HG03039 (cell line): Measurements from ENCODE around the gene RAI2.

Experiments used
- ATAC-seq: cut with Tn5 transposase; IDR thresholded peaks from one replicate; pipeline ENCODE4 v1.9.1; 2021; ENCODE audit warnings: mild to moderate bottlenecking, moderate library complexity; ENCODE audit not compliant: unreplicated experiment

Gene RAI2

GRCh38 chrX:17830211-17830610, 30.9 kb downstream of the RAI2 start:
- ATAC-seq = no peak

- no peak for ATAC-seq
Measured at GRCh38 chrX:17829566-17829965, 31.5 kb downstream of the RAI2 start.

DNA sequence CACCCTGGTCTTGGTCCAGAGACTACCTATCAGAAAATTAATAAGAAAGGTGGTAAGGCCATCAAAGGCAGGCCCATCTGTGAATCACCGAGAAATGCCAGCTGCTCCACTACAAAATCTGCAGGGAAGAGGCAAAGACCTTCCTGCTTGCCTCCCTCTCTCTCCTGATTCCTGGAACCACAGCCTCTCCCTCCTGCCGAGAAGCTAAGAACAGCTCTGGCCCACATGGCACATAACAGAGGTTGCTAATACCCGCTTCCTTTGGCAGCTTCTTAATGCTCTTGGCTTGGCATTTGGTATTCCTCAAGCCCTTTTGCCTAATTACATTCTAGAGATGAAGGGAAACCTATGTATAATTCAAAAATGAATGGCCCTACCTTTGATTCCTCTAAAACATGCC, 32.9 kb downstream of the RAI2 start:
- ATAC-seq = no peak

DNA sequence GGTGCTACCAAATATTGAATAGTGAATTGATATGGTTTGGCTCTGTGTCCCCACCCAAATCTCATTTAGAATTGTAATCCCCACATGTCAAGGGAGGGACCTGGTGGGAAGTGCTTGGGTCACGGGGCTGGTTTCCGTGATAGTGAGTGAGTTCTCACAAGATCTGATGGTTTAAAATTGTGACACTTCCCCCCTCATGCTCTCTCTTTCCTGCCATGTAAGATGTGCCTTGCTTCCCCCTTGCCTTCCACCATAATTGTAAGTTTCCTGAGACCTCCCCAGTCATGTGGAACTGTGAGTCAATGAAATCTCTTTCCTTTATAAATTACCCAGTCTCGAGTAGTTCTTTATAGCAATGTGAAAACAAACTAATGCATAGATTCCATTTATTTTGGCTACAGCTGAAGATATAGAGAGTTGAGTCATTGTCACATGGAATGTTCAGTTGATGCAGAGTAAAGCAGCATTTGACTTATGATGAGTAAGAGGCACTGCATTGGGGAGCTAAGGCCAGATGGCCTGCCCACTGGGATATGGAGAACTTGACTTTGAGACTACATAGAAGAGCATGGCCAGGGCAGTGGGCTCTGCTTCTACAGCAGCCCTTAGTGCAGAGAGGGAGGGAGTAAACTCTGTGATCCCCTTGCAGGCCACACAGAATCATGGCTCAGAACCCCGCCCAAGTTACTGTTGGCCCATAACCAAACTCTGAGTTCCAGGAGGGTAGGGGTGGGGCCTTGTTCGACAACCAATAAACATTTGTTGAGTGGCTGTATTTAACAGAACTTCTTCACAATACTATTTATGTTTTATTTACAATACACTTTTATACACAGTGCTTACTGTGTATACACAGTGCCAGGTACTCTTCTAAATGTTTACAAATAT, 34.2 kb downstream of the RAI2 start:
- ATAC-seq = no peak

- no peak for ATAC-seq
Measured at GRCh38 chrX:17824980-17825379, 36.1 kb downstream of the RAI2 start.

GRCh38 chrX:17822351-17822750, 38.7 kb downstream of the RAI2 start:
- ATAC-seq = no peak

DNA sequence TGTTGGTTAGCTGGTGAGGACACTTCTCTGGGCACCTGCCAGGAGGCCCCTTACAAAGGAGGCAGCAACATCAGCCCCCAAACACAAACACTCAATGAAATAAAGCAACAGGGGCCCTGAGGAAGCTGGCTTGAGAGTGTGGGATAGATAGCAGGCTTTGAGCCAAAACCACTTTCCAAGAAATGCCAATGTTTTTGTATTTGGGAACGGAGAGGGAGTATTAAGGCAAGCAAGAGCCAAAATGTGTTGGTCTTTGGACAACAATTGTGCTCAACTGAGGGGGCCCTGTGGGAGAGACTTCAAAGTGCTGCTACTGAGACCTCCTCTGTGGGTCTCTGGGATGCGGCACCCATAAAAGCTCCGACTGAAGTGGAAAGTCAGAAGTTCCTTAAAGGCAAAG, 41.0 kb downstream of the RAI2 start:
- no peak for ATAC-seq

DNA sequence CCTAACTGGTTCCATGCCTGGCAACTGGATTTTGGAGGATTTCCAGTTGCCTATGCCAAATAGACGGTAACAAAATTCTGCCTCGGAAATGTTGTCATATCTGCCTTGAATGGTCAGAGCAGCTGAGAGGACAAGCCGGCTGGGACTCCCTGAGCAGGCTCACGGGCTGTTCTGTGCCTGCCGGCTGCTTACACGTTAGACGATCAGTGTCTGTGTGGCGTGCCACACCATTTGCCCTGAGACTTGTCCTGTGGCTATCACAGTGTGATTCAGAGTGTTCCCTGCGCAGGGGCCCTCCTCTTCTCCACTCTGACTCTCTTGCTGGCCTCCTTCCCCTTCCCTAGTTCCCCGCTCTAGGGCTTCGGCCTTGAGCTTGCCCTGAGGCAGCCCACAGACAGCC, 42.4 kb downstream of the RAI2 start:
- no peak for ATAC-seq

DNA sequence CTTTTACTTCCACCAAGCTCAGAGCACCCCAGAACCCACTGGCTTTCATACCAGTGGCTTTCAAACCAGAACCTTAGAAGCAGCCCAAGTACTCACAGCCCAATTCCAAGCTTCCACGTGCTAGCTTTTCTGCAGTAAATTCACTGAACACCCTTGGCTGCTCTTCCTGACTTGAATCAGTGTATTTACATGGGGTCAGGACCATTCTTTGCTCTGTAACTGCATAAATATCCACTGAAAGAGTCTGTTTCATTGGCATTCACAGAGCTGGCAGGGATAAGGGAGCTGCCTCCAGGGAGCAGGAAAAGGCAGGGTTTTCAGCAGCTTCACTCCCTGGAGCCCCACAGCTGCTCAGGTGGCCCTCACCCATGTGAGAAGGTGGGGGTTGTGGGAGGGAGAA, 43.8 kb downstream of the RAI2 start:
- no peak for ATAC-seq

GRCh38 chrX:17814557-17814956, 46.5 kb downstream of the RAI2 start:
- no peak for ATAC-seq

DNA sequence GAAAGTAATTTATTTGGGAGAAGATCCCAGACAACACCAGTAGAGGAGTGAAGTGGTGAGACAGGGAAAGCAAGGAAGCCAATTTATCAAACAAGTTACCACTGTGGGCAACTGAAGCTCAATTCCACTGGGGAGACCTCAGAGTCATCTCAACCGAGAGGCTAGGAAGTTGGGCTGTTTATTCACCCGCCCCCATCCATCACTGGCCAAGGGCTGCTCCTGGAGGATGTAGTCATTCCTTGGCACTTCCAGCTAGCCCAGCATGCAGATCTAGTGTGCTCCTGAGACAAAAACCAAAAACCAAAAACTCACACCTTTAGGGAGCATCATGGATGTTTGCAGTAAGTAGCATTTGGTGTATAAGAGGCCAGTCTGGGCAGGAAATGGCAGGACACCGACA, 47.0 kb downstream of the RAI2 start:
- ATAC-seq = no peak

GRCh38 chrX:17813277-17813676, 47.8 kb downstream of the RAI2 start:
- ATAC-seq = no peak

GRCh38 chrX:17812763-17813162, 48.3 kb downstream of the RAI2 start:
- ATAC-seq = no peak

DNA sequence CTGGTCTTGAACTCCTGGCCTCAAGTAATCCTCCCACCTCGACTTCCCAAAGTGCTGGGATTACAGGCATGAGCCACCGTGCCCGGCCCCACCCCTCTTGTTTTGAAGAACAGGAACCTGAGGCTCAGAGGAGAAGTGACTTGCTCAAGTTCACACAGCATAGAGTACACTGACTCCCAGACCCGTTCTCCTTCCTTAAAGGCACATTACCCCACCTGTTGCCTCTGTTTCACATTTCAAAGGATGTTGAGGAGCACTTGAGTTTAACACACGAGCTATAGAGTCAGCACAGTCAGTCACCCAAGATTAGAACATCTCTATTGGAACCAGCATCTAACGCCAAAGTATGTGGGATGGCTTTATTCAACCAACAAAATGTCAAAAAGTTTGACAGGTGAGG, 51.1 kb downstream of the RAI2 start:
- ATAC-seq = no peak

- ATAC-seq = no peak
Measured at GRCh38 chrX:17809273-17809672, 51.8 kb downstream of the RAI2 start.

GRCh38 chrX:17805120-17805519, 56.0 kb downstream of the RAI2 start:
- ATAC-seq = no peak

DNA sequence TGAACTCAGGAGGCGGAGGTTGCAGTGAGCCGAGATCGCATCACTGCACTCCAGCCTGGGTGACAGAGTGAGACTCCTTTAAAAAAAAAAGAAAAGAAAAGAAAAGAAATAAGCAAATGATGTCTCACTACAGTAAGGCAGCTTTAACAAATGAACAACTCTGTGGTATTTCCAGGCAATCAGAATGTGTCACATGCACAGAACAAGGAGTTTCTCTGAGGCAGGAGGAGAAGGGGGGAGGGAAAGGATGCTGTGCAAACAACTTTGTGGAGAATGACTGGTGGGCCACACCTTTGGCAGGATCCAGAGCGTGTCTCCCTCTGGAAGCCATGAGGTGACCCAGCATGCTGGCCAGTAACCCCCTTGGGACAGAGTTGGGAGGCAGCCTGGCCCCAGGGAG, 57.6 kb downstream of the RAI2 start:
- no peak for ATAC-seq

GRCh38 chrX:17802756-17803155, 58.3 kb downstream of the RAI2 start:
- no peak for ATAC-seq

GRCh38 chrX:17801431-17801830, 59.7 kb downstream of the RAI2 start:
- no peak for ATAC-seq

DNA sequence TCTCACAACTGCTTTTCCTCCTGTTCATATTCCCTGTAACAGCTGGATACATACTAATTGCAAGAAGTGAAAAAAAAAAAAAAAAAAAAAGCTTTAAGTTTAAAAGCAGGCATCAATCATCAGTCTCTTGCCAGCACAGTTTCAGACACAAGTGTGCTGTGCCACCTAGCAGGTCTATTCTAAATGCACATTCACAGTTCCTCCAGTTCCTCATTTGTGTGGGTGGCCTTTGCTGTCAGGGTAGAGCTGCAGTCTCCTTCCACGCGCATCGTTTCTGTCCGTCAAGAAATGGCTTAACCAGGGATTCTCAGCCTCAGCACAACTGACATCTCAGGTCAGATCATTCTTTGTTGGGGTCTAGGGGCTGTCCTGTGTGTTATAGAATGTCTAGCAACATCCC, 62.2 kb downstream of the RAI2 start:
- ATAC-seq = no peak

DNA sequence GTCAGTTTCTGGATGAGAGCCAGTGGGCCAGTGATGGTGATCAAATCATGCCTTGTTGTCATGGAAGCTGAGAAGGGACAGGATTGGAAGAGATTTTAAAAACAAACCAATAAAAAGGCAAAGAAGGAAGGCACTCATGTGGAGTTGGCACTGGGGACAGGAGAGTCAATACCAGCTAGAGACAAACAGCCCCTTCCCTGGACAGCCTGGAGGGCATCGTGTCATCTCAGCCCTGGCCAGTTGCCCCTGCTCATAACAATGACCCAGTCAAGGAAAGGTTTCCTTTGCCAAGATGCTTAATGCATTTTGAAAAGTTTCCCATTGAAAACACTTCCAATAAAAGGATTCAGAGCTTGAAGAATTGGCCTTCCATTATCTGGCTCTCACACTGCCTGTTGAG, 68.3 kb downstream of the RAI2 start:
- ATAC-seq = no peak

DNA sequence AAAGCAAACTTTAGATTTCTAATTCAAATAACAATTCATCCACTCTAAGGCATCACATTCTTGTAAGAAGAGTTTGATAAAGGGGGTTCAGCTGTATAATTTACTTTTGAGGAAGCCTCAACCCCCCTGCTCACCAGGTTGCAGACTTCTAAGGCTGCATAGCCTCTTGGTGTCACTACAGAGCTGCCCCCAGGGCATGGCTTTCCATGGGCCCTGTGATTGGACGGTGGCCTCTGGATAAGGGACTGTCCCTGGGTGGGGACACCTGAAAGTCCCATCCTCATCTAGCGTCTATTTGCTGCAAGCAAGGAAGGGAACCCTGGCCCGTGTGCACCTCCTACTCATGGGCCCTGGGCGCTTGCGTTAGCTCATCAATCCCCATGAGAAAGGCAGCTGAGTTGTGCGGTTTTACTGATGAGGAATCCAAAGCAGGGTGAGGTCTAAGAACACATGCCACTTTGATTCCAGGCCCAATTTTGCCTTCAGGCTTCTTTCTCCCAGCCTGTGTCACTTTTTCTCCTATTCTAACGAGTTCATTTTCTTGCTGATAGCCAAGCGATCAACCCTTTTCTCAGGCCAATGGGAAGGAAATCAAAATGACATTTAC, 72.0 kb downstream of the RAI2 start:
- ATAC-seq = no peak

DNA sequence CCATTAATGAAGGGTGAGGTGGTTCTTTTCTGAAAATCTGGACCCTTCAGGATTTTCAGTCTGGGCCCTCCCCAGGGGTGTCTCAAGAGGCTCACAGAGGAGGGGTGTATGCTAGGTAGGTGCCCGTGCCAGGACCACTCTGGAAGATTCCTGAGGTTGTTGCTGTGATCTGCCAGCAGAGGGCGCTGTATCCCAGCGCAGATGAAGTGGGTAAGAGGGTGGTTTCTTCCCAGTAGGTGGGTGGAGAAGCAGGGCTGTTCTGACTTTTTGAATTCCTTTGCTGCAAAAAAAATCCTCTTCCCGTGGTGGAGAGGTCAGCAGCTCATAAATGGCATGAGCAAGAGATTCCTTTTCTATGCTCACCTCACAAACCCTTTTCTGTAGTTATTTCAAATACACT, 72.7 kb downstream of the RAI2 start:
- no peak for ATAC-seq
